ENCODE data around the gene C5orf47.
"Not testable (repeated sequence)": the region's sequence is repeated elsewhere in the genome, so short reads cannot be mapped to it uniquely, and the experiment has no call there.

Gene C5orf47

DNA sequence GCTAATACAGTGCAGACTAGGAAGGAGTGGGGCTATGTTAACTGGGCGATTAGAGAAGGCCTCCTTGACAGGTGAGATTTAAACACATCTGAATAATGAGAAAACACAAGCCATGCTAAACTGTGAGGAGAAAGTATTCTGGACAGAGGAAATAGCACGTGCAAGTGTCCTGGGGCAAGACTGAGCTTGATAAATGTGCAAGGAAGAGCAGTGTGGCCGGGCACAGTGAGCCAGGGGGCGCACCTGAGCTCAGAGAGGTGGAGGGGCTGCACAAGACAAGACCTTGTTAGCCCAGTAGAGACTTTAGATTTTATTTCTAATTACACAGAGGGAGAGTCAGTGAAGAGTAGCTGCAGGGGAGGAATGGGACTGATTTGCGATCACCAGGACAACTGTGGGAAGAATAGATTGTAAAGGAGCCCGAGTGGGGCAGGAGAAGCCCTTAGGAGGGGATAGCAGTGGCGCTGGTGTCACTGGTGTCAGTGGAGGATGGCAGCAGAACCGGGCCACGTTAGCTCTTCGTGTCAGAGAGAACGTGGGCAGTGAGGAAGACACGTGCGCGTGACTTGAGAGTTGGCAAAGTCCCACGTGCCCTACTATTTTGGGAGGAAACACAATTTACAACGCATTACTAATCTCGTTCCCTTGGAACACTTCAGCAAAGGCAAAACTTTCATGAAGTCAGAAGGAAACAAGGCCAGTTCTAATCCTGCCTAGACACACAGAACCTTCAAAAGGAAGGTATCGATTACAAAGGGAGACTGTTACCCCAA is 17.9 kb upstream of the C5orf47 start:
- no peak for DNase-seq

DNA sequence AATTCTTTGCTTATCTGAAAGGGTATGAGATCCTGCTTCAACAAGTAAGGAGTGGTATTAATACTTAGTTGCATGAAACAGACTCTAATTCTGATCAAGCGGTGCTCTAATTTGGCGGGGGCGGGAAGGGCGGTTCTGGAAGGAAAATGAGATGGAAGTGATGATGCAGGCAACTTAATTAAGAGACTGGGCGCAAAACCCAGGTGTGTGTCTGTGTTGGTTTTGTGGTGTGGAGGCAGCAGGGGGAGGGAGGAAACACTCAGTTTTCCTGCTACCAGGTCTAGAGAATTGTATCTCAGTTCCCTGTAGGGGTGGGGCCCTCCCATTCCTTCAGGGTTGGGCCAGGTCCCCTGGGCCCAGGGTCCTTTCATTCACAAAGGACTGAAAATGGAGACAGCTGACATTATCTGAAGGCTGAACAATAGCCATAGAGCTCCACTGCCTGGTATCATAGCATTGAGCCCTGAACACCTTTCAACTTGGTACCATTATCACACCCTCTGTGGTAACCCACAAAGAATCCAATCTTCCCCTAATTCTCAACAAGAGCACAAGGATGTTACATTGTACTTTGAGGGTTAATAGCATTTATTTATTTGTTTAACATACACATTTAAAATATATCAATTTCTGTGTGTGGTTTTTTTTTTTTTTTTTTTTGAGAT is 17.2 kb upstream of the C5orf47 start:
- DNase-seq: no peak

DNA sequence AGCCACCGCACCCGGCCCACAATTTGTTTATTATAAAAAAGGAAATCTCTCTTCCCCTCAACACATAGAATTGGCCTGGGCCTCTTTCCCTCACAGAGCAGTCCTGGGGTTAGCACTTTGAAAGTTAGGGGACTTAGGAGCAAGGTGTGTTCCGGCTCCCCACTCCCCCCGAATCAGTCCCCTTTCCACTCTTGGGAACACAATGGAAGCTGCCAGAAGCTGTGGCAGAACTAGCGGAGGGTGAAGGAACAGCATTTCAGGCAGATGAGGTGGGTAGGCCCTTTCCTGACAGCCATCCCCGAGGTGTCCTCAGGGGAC is 16.4 kb upstream of the C5orf47 start:
- DNase-seq: no peak

DNA sequence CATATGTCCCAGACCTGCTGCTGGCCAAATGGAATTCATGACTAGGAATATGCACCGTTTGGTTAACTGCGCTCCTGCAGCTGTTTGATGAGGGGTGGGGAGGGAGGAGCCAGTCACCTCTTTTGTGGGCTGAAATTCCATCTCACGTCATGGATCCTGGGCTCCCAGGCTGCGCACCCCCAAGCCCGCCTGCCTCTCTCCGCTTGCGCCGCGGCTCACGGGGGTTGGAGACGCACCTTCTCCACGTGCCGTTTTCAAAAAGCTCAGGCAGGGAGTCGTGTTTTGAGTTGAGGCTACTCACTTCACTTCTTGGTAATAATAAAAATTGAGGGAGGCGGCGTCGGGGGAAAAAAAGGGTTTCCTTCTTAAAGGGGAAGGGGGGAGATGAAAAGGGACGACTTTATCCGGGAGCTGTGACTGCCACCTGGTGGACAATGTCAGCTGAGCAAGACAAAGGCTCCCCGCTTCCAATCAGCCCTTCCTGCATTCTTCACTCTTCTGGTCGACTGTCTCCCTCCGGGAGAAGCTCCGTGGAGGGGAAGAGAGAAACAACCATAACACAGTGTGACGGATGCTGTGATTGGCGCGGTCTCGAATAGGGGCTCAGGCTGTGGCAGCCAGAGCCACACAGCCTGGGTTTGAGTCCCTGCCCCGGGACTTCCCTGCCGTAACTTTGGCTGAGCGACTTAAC is 15.9 kb upstream of the C5orf47 start:
- DNase-seq: peak; percentile 69

DNA sequence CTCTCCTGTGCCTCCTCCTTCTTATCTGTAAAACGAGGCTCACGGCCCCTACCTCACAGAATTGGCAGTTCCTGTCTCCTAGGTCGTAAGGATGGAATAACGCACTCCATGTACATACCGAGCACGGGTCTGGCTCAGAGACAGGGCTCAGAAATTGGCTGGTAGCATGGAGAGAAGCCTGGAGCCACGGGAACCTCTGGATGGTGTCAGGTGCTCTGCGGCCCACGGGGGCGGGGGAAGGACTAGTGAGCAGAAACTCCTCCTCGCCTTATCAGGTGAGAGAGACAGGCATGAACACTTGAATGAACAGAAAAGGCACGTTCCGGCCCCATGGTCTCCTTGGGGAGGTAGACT is 15.4 kb upstream of the C5orf47 start:
- DNase-seq: no peak

DNA sequence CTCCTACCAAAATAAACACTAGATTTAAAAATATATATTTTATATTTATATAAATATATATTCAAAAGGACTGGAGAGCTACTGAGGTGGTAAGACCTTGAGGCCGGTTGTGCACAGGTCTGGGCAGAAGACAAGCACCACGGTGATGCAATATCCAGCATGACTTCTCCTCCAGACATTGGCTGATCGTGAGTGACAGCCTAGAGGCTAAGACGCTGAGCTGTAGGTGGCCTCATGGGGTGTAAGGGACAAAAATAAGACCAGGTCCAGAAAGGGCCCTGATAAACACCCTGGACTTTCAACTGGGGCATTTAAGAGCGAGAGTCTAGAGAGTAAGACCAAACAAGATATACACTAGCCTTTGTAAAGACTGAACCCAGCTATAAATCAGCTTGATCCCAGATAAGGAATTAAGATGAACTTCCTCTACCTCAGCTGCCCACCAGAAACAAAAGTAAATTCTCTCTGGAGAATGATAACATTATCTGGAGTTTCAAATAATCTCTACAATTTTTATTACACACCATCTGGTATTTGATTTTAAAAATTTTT is 14.2 kb upstream of the C5orf47 start:
- DNase-seq: no peak

DNA sequence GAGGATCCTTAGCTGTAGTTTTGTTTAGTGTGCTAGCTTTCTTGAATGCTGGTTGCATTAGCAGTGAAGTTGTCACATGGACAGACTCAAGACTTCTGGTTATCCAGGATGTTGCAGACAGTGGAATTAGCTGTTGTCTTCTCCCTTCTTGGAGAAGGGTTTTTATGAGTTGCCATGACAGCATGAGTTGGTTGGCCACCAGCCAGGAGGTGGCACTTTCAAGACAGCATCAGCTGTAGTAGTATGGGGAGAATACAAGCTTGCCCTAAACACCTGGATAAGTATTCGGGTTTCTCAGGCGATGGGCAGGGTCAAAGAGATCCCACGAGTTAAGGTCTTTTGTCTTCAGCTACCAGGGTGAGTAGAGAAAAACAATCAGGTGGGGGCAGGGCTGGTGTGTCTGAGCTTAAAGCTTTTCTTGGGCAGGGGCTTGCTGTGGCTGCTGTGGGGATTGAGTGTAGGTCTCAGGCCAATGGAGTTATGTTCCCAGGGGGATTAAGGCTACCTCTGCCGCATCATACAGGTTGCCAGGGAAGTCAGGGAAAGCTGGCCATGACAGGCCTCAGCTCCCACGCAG is 7.7 kb upstream of the C5orf47 start:
- DNase-seq: no peak

DNA sequence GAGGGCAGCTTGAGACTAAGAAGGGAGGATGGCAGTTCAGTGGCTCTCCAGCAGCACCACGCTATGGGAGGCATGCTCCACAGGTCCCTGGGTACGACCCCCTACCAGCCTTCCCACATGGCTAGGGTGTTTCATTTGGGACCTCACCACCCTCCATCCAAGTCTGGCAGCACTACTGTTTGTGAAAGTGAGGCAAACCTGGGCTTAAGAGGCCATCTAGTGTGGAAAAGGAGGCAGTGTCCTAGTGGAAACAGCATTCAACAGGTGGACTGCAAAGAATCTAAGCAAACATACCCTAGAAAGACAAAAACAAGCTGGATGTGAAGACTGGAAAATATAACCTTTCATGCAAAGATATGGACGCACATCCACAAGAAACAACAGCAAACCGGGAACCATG is 4.8 kb upstream of the C5orf47 start:
- no peak for DNase-seq

DNA sequence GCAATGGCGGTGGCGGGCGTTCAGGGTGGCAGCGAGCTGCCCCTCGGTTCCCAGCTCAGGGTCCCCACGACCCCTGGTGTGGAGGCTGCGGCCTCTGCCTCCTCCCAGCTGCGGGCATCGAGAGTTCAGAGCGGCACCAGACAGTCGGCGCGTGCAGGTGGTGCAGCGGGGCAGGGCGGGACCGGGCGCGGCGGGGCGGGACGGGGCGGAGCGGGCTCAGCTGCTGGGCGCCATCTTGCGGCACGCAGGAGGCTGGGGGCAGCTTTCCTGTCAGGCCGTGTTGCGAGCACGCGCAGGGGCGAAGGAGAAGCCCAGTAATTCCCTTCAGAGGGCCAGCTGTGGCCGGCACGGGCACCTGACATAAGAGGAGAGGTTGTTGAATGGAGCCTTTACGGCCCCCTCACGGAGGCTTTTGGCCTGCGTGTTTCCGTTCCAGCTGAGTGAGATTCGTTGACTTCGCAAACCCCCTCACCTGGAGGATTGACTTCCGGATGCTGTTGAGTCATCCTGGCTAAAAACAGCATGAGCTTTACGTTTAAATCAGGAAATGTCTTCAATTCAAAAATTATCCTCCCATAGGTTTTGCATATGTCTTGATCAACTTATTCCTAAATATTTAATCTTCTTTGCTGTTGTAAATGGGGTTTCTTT is 587 bp downstream of the C5orf47 start:
- DNase-seq: no peak

DNA sequence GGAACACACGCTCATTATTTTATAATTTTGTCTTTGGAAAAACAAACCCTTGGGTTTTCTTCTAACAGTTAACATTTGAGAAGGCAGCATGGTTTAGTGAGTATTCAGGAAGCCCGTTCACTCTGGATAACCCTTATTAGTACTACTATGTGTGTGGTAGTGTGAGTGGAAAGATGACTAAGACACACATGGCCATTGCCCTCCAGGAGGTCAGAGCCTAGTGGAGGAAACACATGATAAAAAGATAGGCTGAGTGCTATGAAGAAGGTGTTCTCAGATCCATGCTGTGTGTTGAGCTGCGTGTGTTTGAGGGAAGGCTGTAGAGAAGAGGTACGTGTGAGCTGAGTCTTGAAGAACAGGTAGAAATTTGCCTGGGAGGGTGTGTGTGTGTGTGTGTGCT is 8.4 kb downstream of the C5orf47 start:
- DNase-seq: no peak

DNA sequence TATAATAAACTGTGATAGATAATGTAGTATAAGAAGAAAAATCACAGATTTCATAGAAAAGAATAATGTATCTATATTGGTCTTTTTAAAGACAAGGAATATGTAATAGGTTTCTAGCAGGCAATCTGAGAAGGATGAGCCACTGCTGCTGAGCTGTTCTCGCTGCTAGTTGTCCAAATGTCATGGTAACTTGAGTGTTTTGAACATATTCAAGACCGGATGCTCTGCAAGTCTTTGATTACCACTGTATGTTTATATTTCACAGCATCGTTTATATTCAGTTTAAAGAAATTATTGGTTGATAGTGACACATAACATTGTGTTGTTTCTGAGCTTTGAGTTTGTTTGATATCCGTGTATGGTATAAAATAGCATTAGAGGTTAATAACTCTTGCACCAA is 9.6 kb downstream of the C5orf47 start:
- no peak for DNase-seq

DNA sequence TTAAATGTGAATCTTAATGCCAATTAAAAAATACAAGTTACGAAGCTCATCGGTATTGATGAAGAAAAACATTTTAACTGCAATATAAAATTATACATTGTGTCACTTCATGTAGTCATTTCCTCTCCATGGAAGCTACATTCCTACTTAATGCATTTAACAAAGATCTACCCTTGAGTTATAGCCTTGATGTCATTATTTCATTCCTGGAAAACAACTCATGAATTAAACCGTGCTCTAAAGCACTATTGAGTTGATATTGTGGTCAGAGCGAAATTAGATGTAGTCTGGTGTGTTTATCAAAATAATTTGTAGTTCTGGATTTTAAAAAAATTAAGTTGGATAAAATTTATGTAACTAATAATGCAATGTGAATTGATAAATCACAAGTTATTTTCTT is 11.1 kb downstream of the C5orf47 start:
- no peak for DNase-seq

DNA sequence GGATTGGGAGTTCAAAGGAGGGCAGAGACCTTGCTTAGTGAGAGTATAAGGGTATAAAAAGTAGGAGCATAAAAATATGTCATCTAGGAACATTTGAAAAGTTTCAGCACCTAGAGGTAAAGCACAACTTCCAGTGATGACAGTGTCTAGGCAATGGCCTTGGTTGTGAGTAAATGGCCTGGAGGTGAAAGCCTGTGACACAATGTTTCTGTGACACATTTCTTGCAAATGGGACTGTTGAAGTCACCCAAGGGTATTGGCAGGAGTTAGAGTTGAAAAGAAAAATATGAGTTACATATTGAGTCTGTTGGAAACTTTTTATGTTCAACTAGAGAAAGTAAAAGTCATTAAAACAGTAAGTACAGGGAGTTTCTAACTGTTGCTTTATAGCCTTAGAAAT is 14.8 kb downstream of the C5orf47 start:
- DNase-seq: no peak

DNA sequence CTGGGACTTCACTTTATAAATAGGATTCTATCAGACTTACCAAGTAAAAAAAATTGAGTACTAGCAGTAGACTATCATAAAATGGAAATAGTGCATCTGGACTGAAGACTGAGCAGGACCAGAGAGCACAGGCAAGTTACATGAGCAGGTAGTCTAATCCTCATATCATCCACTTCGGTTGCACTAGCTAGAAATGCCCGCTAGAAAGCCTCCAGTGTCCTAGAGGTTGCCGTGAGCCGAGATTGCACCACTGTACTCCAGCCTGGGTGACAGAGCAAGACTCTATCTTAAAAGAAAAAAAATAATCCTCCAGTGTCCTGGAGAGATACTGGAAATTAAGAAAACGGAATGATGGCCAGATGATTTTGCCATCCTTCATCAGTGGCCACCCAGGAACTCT is 20.0 kb downstream of the C5orf47 start:
- no peak for DNase-seq

DNA sequence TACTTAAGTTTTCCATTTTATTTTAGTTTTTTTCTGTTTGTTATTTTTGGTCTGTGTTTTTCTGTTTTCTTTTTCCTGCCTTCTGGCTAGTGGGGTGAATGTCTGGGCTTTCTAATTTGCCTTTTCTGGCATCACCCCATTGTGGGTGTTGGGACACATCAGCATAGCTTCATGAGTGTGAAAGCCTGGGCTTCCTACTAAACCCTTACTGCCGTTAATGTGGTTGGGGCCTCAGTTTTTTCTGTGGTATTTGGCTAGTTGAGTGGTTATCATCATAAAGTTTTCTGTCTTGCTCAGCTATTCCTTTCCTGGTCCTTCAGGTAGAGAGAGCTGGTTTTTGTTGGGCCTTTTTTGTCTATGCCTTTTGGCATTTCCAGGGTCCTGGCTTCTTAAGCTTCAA is 21.4 kb downstream of the C5orf47 start:
- DNase-seq: no peak

DNA sequence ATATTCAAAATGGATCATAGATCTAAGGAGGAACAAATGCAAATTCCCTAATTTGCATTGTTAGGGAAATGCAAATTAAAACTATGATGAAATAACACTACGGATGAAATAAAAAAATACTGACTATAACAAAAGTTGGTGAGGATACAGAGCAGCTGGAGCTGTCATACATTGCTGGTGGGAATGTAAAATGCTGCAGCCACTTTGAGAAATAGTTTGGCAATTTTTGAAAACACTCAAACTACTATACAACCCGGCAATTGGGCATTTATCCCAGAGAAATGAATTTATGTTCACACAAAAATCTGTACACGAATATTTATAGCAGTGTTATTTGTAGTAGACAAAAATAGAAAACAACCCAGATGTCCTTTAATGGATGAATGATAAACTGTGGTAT is 22.5 kb downstream of the C5orf47 start:
- no peak for DNase-seq

DNA sequence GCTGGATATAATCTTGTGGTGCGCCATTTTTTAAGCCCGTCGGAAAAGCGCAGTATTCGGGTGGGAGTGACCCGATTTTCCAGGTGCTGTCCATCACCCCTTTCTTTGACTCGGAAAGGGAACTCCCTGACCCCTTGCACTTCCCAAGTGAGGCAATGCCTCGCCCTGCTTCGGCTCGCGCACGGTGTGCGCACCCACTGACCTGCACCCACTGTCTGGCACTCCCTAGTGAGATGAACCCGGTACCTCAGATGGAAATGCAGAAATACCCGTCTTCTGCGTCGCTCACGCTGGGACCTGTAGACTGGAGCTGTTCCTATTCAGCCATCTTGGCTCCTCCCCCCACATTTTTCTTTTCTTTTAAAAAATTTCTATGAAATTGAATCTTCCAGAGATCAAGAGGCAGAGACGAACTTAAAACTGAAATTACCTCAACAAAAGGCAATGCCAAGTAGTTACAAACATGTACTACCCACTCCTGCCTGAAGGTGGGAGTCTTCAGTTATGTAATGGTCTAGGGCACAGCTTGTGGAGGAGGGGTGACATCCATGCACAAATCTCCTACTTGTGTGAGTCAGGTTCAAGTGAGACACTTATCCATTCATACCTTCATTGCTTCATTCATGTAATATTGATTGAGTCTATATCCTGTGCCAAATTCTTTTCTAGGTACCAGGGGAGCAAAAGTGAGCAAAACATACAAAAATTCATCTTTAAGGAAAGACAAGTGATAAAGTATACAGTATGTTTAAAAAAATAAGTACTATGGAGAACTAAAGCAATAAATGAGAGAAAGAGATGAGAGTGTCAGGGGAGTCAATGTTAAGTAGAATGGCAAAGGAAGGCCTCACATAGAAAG is 31.3 kb downstream of the C5orf47 start:
- not testable (repeated sequence) for DNase-seq

DNA sequence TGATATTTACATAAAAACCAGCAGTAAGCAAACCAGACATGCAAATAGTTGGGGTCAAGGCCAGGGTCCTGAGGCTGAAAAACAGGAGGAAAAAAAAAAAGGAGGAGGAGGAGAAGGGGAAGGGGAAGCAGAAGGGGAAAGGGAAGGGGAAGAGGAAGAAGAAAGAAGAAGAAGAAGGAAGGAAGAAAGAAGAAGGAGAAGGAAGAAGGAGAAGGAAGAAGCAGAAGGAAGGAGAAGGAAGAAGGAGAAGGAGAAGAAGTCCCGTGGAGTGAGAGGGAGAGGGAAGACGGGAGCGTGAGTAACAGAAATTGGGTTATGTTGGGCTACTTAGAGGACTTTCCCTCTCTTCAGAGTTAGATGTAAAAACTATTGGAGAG is 31.9 kb downstream of the C5orf47 start:
- DNase-seq: no peak

DNA sequence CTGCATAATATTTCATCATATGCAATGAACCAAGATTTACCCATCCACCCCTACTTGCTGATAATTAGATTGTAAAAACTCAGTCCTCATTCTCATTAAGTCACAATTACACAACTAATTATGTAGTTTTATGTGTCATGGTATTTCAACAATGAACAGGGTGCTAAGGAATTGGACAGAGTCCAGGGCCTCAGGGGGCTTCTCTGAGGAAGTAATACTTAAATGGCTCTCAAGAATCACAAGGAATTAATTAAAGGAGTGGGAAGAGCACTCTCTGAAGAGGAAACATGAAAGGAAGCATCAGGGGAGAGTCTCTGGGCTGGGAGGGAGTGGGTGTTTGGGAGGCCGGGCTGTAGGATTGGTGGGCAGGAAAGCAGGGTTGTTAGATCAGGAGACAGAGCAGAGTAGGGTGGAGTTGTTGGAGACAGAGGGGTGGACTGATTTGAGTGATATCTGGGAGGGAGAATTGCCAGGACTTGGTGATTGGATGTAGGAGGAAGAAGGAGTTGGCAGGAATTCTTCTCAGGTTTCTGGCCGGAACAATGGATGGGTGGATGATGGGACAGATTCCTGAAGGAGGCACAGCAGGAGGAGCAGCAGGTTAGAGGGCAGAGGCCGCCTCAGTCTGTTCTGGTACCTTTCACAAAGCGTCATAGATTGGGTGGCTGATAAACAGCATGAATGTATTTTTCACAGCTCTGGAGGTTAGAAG is 33.6 kb downstream of the C5orf47 start:
- no peak for DNase-seq

DNA sequence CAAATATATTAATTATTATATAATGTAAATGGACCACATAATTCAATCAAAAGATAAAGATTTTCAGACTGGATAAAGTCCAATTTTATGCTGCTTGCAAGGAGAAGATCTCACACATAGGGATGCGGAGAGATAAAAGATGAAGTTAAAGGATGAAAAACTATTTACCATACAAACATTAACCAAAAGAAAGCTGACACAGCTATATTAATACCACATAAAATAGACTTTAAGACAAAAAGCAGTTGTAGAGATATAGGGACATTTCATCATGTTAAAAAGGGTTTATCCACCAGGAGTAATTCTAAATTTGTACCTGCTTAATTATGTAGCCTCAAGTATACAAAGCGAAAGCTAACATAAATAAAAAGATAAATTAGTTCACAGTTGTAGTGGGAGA is 41.3 kb downstream of the C5orf47 start:
- DNase-seq: no peak

DNA sequence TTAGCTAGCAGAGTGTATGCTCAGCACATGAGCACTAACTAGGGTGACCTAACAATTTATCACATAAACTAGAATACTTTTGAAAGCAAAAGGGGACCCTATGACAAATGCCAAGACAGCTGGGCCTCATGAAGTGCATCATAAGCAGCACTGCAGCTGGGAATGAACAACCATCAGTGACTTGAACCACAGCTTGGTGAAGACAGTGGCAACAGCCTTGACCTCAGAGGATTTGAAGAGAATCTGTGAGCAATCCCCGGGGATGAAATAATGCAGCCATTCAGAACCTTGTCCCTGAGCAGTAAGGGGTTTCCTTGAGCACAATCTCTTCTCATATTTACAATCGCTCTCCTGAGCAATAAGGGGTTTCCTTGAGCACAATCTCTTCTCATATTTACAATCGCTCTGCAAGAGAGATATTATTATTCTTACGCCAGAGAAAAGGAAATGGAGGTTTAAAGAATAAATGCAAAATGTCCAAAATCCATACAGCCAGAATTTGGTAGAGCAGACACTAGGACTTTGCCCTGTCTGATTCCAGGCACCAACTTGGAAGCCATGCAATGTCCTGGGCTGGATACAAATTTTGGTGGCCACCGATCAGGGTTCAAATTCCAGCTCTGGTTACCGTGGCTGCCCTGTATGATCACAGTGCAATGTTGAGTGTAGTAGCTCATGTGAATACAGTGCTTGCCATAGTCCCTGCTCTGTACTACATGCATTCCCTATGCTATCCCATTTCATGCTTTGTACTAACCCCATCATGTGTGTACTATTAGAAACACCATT is 55.7 kb downstream of the C5orf47 start:
- DNase-seq: no peak

All from T-helper 9 cell (primary cell).